CD4-positive, CD25-positive, alpha-beta regulatory T cell (primary cell): ENCODE results near the gene PTPRQ. TPM values are rescaled to one million over a fixed set of nuclear protein-coding genes. Genes with fewer than 3 reads are reported as not detected.

ENCODE experiments used
- ATAC-seq, 2 donors: fragments of 150-1000 bp; cut with Tn5 transposase; one replicate each; pipeline ENCODE4 v1.10.0; 2021; ENCODE audit warnings: low read depth in 2 of 2, moderate number of reproducible peaks in 2 of 2, moderate library complexity in 1 of 2
- DNase-seq, 3 donors: peaks; one replicate each; pipeline versions ENCODE4 v3.0.0 to v3.0.0-alpha.2; 2012 to 2022; ENCODE audit warnings: mixed read lengths in 1 of 3
- H3K27ac ChIP-seq: one replicate; pipeline ENCODE4 v1.7.0; 2013; ENCODE audit warnings: mild to moderate bottlenecking, low read length; ENCODE audit not compliant: insufficient read depth, poor library complexity, severe bottlenecking
- H3K27me3 ChIP-seq: one replicate; pipeline ENCODE4 v1.7.0; 2013; ENCODE audit warnings: low read length; ENCODE audit not compliant: control insufficient read depth, insufficient read depth
- H3K36me3 ChIP-seq: one replicate; pipeline ENCODE4 v1.7.0; 2013; ENCODE audit warnings: mild to moderate bottlenecking, low read length, moderate library complexity; ENCODE audit not compliant: control insufficient read depth, insufficient read depth
- H3K4me1 ChIP-seq: 2 replicates; pipeline ENCODE4 v1.7.0; 2013; ENCODE audit warnings: mild to moderate bottlenecking, low read length; ENCODE audit not compliant: insufficient read depth, control insufficient read depth, poor library complexity, severe bottlenecking
- H3K4me3 ChIP-seq: one replicate; pipeline ENCODE4 v1.7.0; 2013; ENCODE audit warnings: low read depth, mild to moderate bottlenecking, low read length, moderate library complexity
- H3K9me3 ChIP-seq, 2 experiments: 1 replicate in 1 of 2; 2 replicates in 1 of 2; pipeline ENCODE4 v1.7.0; 2013; ENCODE audit warnings: low read length in 2 of 2, mild to moderate bottlenecking in 1 of 2, moderate library complexity in 1 of 2; ENCODE audit not compliant: control insufficient read depth in 2 of 2
- H3K27ac Mint-ChIP-seq, 3 donors: one replicate each; pipeline ENCODE4 v1.8.0; 2020 to 2022; ENCODE audit warnings: mild to moderate bottlenecking in 3 of 3, mixed read lengths in 3 of 3, moderate library complexity in 2 of 3
- H3K27me3 Mint-ChIP-seq: one replicate; pipeline ENCODE4 v1.8.0; 2022; ENCODE audit warnings: mild to moderate bottlenecking, mixed read lengths
- H3K36me3 Mint-ChIP-seq: one replicate; pipeline ENCODE4 v1.8.0; 2020; ENCODE audit warnings: mixed read lengths
- H3K4me1 Mint-ChIP-seq, 4 donors: one replicate each; pipeline ENCODE4 v1.8.0; 2020 to 2022; ENCODE audit warnings: mixed read lengths in 4 of 4, mild to moderate bottlenecking in 1 of 4
- H3K4me3 Mint-ChIP-seq, 4 donors: one replicate each; pipeline ENCODE4 v1.8.0; 2020 to 2022; ENCODE audit warnings: mild to moderate bottlenecking in 4 of 4, mixed read lengths in 4 of 4, moderate library complexity in 3 of 4
- H3K9me3 Mint-ChIP-seq, 7 donors: one replicate each; pipeline ENCODE4 v1.8.0; 2020 to 2022; ENCODE audit warnings: mixed read lengths in 7 of 7, mild to moderate bottlenecking in 3 of 7, moderate library complexity in 2 of 7
- polyA plus RNA-seq, 4 donors: library from polyadenylated mRNA; unstranded; fragments of 300-500 nt; fragmentation: Illumina TruSeq; gene quantifications; one replicate each; pipeline ENCODE4 v1.2.3, GENCODE V29; 2021
- total RNA-seq: library from RNA; stranded (reverse); gene quantifications from one replicate; pipeline ENCODE4 v1.2.3, GENCODE V29; 2022

The PTPRQ gene
- total and polyA plus RNA-seq, 5 donors from 2014 or later, result not detected

DNA sequence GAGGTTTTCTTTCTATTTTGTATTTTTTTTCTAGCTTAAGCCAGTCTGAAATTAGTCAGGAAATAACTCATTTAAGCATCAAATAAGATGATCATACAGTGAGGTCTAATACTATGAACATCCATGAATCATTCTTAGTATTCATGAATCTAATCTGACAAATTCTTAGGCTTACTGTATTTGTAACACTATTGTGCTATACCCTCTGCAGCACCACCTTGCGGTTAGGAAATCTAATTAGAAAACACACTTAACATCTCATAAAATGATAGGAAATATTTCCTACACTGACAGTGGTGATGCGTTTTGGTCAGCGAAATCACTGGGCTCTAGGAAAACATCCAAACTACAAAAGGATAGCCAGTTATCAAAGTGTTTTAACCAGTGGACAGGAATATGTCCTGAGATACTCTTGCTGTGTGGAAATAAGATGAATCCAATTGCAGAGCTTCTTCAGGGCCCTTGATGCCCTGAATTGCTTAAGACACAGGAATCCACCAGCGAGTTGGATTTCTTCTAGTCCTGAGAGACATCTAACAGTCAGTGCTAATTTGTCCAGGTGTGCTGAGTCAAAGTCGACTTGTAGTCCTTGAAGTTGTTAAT, 154.1 kb downstream of the PTPRQ start:
- Histone ChIP-seq H3K9me3 (no peaks in the 10 kb centered on the region), H3K4me1 (no peaks in the 10 kb centered on the region), H3K36me3 (no peaks in the 10 kb centered on the region), H3K27ac (no peak overlapping the region), H3K4me3 (no peak overlapping the region), H3K27me3 (no peaks in the 10 kb centered on the region)
- peaks cover 0 to 16% (median 5%) of the 10 kb centered on the region in 7 donors for H3K9me3 Mint-ChIP-seq
- no peak overlapping the region for H3K27ac Mint-ChIP-seq
- no peaks in the 10 kb centered on the region for H3K36me3 Mint-ChIP-seq
- DNase-seq (no peak), ATAC-seq (no peak)
- H3K27me3 Mint-ChIP-seq, result no peaks in the 10 kb centered on the region
- H3K4me3 Mint-ChIP-seq, result no peak overlapping the region
- no peaks in the 10 kb centered on the region for H3K4me1 Mint-ChIP-seq

DNA sequence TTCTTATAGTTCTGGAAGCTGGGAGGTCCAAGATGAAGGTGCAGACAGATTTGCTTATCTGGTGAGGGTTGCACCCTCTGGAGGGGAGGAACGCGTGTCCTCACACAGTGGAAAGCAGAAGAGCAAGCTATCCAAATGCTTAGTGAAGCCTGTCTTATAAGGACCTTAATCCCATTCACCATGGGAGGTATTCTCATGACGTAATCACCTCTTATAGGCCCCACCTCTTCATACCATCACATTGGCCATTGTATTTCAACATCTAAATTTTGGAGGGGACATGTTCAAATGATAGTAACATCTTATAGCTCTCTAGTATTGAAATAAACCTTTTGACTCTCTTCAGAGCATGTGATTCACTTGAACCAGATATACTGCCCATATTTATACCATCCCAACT, 158.4 kb downstream of the PTPRQ start:
- ATAC-seq, result no peak
- no peak for DNase-seq
- Histone ChIP-seq H3K27ac (no peak overlapping the region), H3K36me3 (no peaks in the 10 kb centered on the region), H3K9me3 (no peaks in the 10 kb centered on the region), H3K4me3 (no peak overlapping the region), H3K4me1 (no peaks in the 10 kb centered on the region), H3K27me3 (no peaks in the 10 kb centered on the region)
- H3K27me3 Mint-ChIP-seq, result no peaks in the 10 kb centered on the region
- no peak overlapping the region for H3K4me3 Mint-ChIP-seq
- H3K4me1 Mint-ChIP-seq, result peaks cover 0 to 4% (median 0%) of the 10 kb centered on the region in 4 donors
- peaks cover 0 to 8% (median 3%) of the 10 kb centered on the region in 7 donors for H3K9me3 Mint-ChIP-seq
- no peak overlapping the region for H3K27ac Mint-ChIP-seq
- no peaks in the 10 kb centered on the region for H3K36me3 Mint-ChIP-seq

DNA sequence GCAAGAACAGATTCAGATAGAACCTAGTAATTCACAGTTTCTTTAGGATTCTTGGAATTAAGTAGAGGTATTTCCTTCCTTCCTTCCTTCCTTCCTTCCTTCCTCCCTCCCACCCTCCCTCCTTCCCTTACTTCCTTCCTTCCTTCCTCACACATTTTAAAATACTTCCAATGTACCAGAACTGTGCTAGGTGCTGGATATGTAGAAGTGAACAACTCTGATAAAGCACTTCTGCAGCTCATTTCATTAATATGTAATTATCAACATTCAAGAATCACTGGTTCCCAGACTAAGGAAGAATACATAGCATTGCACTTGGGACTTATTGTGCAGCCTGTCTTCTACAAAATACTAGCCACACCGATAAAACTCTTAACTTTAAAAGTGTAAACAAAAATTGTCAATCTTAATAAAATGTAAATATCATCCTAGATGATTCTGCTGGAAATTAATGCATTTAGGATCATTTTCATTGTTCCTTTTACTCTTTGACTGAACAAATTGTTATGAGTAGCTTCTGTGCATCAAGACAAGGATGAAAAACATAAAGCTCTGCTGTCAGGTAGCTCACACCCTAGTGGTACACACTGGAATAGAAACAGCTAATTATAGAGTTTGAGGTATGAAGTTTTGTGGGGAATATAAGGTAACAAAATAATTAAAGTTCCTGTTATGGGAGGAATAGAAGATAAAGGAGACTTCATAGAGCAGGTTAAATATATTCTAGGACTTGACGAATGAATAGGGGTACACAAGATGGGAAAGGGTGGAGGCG, 163.5 kb downstream of the PTPRQ start:
- DNase-seq (no peak), ATAC-seq (no peak)
- Histone ChIP-seq H3K36me3 (no peaks in the 10 kb centered on the region), H3K27me3 (no peaks in the 10 kb centered on the region), H3K4me1 (no peaks in the 10 kb centered on the region), H3K4me3 (no peak overlapping the region), H3K9me3 (no peaks in the 10 kb centered on the region), H3K27ac (no peak overlapping the region)
- H3K27me3 Mint-ChIP-seq, result no peaks in the 10 kb centered on the region
- H3K27ac Mint-ChIP-seq, result no peak overlapping the region
- no peak overlapping the region for H3K4me3 Mint-ChIP-seq
- peaks cover 0 to 15% (median 2%) of the 10 kb centered on the region in 7 donors for H3K9me3 Mint-ChIP-seq
- no peaks in the 10 kb centered on the region for H3K36me3 Mint-ChIP-seq
- H3K4me1 Mint-ChIP-seq, result peaks cover 0 to 4% (median 0%) of the 10 kb centered on the region in 4 donors

DNA sequence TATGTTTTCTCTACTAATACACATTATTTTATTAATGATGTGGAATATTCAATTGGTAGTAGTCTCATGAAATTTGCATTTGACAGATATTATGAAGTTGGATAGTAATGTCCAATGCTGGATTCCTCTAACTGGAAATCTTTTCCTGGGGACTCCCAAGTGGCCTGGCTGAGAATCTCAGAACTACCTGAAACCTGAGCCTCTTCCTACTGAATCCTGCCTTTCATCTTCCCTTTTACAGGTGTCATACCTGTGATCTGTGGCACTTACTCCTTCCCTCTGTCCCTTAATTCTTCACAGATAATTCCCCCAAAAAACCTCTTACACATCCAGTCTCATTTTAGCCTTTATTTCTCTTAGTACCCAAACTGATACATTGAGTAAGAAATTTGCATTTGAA, 173.7 kb downstream of the PTPRQ start:
- no peaks in the 10 kb centered on the region for H3K27me3 Mint-ChIP-seq

DNA sequence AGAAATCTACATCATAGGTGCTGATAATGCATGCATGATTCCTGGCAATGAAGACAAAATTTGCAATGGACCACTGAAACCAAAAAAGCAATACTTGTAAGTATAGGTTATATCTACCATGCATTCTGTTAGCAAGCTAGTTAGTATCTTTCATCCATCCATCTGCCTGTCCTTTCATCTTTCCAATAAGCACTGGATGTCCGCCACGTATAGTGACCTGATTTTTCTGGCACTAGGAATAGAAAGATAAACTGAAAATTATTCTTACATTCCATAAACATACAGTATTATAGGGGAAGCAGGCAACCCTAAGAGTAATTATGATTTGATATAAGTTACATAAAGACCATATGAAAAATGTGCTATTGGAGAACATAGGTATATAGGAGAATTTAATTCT, 176.2 kb downstream of the PTPRQ start:
- no peak overlapping the region for H3K4me3 ChIP-seq
- H3K27me3 ChIP-seq, result no peaks in the 10 kb centered on the region
- no peaks in the 10 kb centered on the region for H3K27me3 Mint-ChIP-seq
- no peaks in the 10 kb centered on the region for H3K9me3 ChIP-seq
- H3K36me3 Mint-ChIP-seq, result no peaks in the 10 kb centered on the region
- no peak overlapping the region for H3K27ac ChIP-seq
- H3K27ac Mint-ChIP-seq, result no peak overlapping the region
- no peaks in the 10 kb centered on the region for H3K36me3 ChIP-seq
- H3K4me1 Mint-ChIP-seq, result no peaks in the 10 kb centered on the region
- ATAC-seq (no peak), DNase-seq (no peak)
- H3K4me3 Mint-ChIP-seq, result no peak overlapping the region
- H3K4me1 ChIP-seq, result no peaks in the 10 kb centered on the region
- H3K9me3 Mint-ChIP-seq, result peaks cover 0 to 4% (median 3%) of the 10 kb centered on the region in 7 donors

More for the DNA sequence above, 173.7 kb downstream of the PTPRQ start:
- DNase-seq, result no peak
- Histone ChIP-seq H3K9me3 (no peaks in the 10 kb centered on the region), H3K27me3 (no peaks in the 10 kb centered on the region), H3K4me1 (no peaks in the 10 kb centered on the region), H3K27ac (no peak overlapping the region), H3K36me3 (no peaks in the 10 kb centered on the region), H3K4me3 (no peak overlapping the region)
- Mint-ChIP-seq H3K9me3 (peaks cover 0 to 4% (median 1%) of the 10 kb centered on the region in 7 donors), H3K4me1 (no peaks in the 10 kb centered on the region), H3K36me3 (no peaks in the 10 kb centered on the region), H3K4me3 (no peak overlapping the region), H3K27ac (no peak overlapping the region)
- ATAC-seq, result no peak

DNA sequence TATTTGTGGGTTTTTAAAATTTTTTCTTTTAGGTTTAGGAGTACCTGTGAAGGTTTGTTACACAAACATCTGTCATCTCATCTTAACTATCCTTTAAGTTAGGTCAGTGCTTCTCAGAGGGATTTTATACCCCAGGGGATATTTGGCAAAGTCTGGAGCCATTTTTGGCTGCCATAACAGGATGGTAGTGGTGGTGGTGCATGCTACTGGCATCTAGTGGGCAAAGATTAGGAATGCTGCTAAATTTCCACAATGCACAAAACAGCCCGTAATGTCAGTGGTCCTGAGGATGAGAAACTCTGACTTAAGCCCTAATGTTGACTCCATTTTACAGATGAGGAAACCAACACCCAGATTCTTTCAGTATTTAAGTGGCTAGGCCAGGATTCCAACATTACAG, 178.2 kb downstream of the PTPRQ start:
- Mint-ChIP-seq H3K27me3 (no peaks in the 10 kb centered on the region), H3K4me1 (no peaks in the 10 kb centered on the region), H3K27ac (no peak overlapping the region), H3K36me3 (no peaks in the 10 kb centered on the region), H3K4me3 (no peak overlapping the region), H3K9me3 (peaks cover 0 to 4% (median 2%) of the 10 kb centered on the region in 7 donors)
- no peaks in the 10 kb centered on the region for H3K4me1 ChIP-seq
- no peak overlapping the region for H3K4me3 ChIP-seq
- ATAC-seq, result no peak
- no peaks in the 10 kb centered on the region for H3K36me3 ChIP-seq
- DNase-seq, result no peak
- H3K9me3 ChIP-seq, result no peaks in the 10 kb centered on the region
- H3K27me3 ChIP-seq, result no peaks in the 10 kb centered on the region
- H3K27ac ChIP-seq, result no peak overlapping the region

DNA sequence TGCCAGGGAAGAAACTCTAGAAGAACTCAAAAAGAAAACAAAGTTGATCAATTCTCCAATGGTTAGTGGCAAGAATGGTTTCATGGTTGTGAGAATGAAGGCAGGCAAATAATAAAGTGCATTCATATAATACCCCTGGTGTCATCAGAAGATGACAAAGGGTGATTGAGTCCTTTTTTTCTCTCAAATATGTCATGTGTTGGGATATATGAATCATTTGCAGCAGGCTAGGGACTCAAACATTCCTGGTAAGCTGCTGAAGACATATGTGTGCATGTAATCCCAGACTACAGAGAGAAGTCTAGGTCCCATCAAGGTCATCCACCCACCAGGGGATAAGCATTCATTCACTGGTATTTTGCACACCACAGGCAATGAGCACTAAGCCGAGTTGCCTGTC, 181.0 kb downstream of the PTPRQ start:
- Mint-ChIP-seq H3K27ac (no peak overlapping the region), H3K4me3 (no peak overlapping the region), H3K27me3 (no peaks in the 10 kb centered on the region), H3K9me3 (peaks cover 0 to 6% (median 2%) of the 10 kb centered on the region in 7 donors), H3K36me3 (no peaks in the 10 kb centered on the region), H3K4me1 (no peaks in the 10 kb centered on the region)
- H3K9me3 ChIP-seq, result no peaks in the 10 kb centered on the region
- DNase-seq, result no peak
- ATAC-seq, result no peak
- no peak overlapping the region for H3K4me3 ChIP-seq
- H3K4me1 ChIP-seq, result no peaks in the 10 kb centered on the region
- no peak overlapping the region for H3K27ac ChIP-seq
- no peaks in the 10 kb centered on the region for H3K27me3 ChIP-seq
- H3K36me3 ChIP-seq, result no peaks in the 10 kb centered on the region

DNA sequence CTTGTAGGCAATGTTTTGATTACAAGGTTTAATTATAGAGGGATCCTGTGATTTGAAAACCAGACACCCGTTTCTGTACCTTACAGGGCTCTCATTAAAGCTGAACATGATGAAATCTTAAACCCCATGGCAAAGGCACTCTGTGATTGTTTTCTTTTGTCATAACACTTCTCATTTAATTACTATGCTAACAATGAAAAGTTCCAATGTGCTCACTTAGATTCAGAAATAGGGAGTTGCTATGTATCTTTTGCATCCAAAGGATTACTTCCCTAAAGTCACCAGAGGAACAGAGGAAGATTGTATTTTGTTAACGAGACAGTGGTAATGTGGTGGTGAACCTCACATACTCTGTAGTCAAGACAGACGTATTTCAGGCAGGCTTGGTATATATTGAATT, 181.9 kb downstream of the PTPRQ start:
- no peaks in the 10 kb centered on the region for H3K27me3 ChIP-seq
- no peak overlapping the region for H3K4me3 Mint-ChIP-seq
- H3K9me3 ChIP-seq, result no peaks in the 10 kb centered on the region
- no peaks in the 10 kb centered on the region for H3K36me3 ChIP-seq
- H3K4me1 Mint-ChIP-seq, result no peaks in the 10 kb centered on the region
- DNase-seq (no peak), ATAC-seq (no peak)
- H3K27me3 Mint-ChIP-seq, result no peaks in the 10 kb centered on the region
- H3K9me3 Mint-ChIP-seq, result peaks cover 0 to 7% (median 2%) of the 10 kb centered on the region in 7 donors
- H3K4me3 ChIP-seq, result no peak overlapping the region
- H3K27ac ChIP-seq, result no peak overlapping the region
- no peak overlapping the region for H3K27ac Mint-ChIP-seq
- no peaks in the 10 kb centered on the region for H3K4me1 ChIP-seq
- no peaks in the 10 kb centered on the region for H3K36me3 Mint-ChIP-seq
